Upper lobe of left lung (tissue), 4 donors: ENCODE results near the gene CGB1.

Source experiments
- CTCF ChIP-seq, 6 experiments: fragments of 450-650 bp in 4 of 6; fragments of 200-600 bp in 2 of 6; sonication (generic) in 2 of 6; IDR thresholded peaks; one replicate each; pipeline ENCODE4 v1.5.1; 2016 to 2019; ENCODE audit warnings: antibody characterized with exemption in 6 of 6
- EP300 ChIP-seq, 4 donors: sonication (generic); formaldehyde crosslinking; IDR thresholded peaks; one replicate each; pipeline ENCODE4 v1.5.1; 2017; ENCODE audit warnings: antibody characterized with exemption in 4 of 4, control low read depth in 2 of 4
- POLR2A ChIP-seq, 4 donors: fragments of 450-650 bp; IDR thresholded peaks; one replicate each; pipeline ENCODE4 v1.5.1; 2016 to 2017; ENCODE audit warnings: antibody characterized with exemption in 4 of 4, mild to moderate bottlenecking in 2 of 4
- POLR2AphosphoS5 ChIP-seq, 2 donors: sonication (generic); formaldehyde crosslinking; IDR thresholded peaks; one replicate each; pipeline ENCODE4 v1.5.1; 2017; ENCODE audit warnings: antibody characterized with exemption in 2 of 2

DNA sequence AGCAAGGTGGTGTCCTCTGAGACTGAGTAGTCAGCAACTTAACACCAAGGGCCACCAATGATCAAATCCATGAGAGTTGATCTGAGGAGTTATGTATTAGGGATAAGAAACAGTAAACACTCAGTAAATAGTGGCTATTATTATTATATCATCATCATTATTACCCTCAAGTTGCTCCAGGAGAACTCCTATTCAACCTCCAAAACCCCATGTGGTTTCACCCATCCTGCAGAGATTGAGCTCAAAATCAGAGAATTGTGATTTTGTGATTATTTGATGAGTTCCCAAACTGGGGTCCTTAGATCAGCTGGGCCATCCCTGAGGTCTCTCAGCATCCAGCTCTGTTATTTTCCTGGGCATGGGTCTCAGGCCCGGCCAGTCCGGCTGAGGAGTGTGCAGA lies 24.3 kb upstream of the CGB1 start:
- TF ChIP-seq CTCF (IDR thresholded peaks at IDR 0.05): no peak
- no peak for TF ChIP-seq POLR2A (IDR thresholded peaks at IDR 0.05)
- TF ChIP-seq POLR2AphosphoS5 (IDR thresholded peaks at IDR 0.05): no peak
- no peak for TF ChIP-seq EP300 (IDR thresholded peaks at IDR 0.05)
